G401.6 (cell line): ENCODE measurements around the gene SPECC1L.
A peak's percentile ranks its signal among the peaks of the same experiment; 100 is the strongest.

Experiments used
- FAIRE-seq: peaks from 2 replicates; lab custom pipeline; 2012; peaks lifted over from hg19 to GRCh38; lab: Jason Lieb, UNC

Gene SPECC1L

DNA sequence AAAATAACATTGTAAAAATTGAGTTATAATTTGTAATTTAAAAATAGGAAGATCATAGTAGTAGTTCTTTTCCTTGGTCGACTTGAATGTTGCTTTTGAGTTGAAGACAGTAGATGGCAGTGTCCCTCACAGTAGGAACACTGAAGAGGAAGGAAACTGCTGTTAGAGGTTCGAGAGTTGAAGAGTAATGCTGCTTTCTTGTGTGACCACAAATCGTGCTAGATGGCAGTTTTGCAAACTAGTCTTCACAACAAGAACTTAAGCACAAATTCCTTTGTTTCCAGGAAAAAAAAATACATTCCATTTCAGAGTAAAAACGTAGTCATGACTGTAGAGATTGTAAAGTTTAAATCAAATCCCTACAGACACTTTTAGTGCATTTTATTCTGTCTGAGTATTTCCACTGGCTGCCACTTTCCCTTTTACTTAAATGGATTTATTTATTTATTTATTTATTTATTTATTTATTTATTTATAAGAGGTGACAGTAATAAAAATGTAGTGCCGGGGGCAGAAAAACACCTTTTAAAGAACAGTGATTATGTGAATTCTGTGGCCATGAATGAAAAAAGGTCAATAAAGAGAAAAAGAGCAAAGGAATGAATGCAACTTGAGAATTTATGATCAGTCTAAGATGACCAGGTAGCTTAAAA is 54.6 kb downstream of the SPECC1L start:
- FAIRE-seq: peak; percentile 96

- FAIRE-seq: no peak
Measured at GRCh38 chr22:24326266-24326665, 55.6 kb downstream of the SPECC1L start.

GRCh38 chr22:24327832-24328231 is 57.2 kb downstream of the SPECC1L start:
- no peak for FAIRE-seq

DNA sequence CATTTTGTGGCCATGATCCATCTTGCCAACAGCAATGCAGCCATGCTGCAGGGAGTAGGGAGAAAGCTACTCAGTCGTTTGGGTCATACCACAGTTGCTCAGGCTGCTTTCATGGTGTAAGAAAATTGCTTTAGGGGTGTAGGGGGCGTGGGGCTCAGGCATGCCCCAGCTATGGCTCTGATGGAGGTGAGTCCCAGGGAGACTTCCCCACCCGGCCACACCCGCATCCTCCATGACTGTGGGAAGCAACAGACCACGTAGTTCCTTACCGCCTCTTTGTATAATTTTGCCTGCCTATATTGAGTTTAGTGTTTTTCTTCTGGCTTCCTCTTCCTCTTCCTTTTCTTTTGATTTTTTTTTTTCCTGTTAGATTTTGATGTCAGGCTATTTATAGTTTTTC is 58.8 kb downstream of the SPECC1L start:
- no peak for FAIRE-seq

GRCh38 chr22:24330636-24331035 is 60.0 kb downstream of the SPECC1L start:
- no peak for FAIRE-seq

GRCh38 chr22:24331468-24332440 is 61.1 kb downstream of the SPECC1L start:
- FAIRE-seq: no peak

- no peak for FAIRE-seq
Measured at GRCh38 chr22:24333301-24333700, 62.7 kb downstream of the SPECC1L start.

- no peak for FAIRE-seq
Measured at GRCh38 chr22:24335496-24335895, 64.9 kb downstream of the SPECC1L start.

DNA sequence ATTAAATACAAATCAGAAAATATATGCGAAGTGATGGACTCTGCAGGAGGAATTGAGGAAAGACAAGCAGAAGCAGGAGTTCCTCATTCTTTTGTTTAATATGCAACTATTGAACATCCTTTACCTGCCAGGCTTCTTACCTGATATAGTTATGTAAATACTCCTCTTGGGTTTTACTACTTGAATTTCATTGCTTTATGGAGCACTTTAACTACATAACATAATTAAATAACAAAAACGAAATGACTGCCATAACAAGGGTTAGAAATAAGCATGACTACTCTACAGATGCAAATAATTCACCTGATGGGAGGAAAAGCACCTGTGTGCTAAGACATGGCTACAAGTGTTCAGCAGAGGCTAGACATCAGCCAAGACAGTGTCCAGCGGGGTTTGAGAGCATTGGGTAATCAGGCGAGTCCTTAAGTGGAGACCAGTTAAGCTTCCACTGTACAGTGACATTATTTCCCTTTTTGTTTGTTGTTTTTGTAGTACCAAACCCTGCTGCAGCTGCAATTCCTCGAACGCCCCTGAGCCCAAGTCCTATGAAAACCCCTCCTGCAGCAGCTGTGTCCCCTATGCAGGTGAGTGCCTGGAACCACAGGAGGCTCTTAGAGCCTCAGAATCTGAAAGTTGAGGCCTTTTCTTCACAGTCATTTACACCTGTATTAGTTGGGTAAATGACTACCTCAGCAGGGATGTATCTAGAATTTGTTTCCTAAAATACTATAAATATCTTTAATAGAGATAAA is 67.4 kb downstream of the SPECC1L start:
- FAIRE-seq: no peak

DNA sequence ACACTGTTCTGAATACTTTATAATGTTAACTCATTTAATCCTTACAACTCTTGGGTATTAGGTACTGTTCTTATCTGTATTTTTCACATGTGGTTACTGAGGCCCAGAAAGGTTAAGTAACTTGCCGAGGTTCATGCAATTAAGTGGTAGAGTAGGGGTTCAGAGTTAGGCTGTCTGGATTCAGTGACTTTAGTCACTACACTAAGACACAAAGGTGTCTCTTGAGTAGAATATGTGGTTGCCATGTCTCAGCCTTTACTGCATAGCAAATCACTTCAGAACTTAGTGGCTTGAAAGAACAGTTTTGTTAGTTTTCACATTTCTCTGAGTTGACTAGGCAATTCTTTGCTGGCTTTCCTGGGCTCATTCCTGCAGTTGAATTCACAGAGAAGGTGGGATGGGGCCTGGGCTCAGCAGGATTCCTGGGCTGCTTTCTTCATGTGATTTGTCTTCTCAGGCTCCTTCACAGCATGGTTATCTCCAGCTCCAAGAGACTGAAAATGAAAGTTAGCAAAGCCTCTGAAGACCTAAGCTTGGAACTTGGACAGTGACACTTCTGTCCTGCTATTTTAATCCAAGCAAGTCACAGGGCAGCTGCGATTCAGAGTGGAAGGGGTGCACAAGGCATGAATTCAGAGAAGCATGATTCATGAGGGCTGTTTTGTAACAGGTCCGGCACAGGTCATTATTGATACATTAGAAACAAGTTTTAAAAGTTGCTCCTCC is 68.3 kb downstream of the SPECC1L start:
- no peak for FAIRE-seq

DNA sequence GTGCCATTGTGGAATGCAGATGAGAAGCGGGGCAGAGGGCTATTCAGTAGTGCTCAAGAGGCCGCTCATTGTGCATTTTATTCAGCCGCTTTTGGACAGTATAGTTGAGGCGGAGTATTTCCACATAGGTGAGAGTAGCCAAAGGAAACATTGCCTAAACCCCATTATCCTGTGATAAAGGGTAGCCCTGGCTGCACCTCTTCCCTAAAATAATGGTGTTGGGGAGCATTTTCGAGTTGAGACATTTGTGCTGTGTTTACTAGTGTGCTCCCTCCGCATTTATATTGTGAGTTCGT is 68.8 kb downstream of the SPECC1L start:
- FAIRE-seq: no peak

DNA sequence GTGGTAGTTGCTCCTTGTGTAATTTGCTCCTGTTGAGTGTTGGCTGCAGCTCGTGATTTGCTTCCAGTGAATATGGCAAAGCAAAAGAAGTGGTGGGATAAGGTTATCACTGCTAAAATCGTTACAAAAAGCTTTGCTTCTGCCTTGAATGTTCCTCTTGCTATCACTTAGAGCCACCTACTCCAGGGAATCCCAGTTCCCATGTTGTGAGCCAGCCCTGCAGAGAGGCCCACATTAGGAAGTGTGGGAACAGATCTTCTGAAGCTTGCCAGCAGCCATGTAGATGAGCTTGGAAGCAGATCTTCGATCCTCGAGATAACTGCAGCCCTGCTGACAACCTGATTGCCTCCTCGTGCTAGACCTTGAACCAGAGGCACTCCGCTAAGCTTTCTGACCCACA is 71.0 kb downstream of the SPECC1L start:
- FAIRE-seq: no peak

GRCh38 chr22:24350627-24351026 is 80.0 kb downstream of the SPECC1L start:
- FAIRE-seq: no peak

- FAIRE-seq: no peak
Measured at GRCh38 chr22:24353121-24353520, 82.5 kb downstream of the SPECC1L start.

- no peak for FAIRE-seq
Measured at GRCh38 chr22:24355574-24355973, 84.9 kb downstream of the SPECC1L start.

- no peak for FAIRE-seq
Measured at GRCh38 chr22:24357547-24357946, 86.9 kb downstream of the SPECC1L start.

DNA sequence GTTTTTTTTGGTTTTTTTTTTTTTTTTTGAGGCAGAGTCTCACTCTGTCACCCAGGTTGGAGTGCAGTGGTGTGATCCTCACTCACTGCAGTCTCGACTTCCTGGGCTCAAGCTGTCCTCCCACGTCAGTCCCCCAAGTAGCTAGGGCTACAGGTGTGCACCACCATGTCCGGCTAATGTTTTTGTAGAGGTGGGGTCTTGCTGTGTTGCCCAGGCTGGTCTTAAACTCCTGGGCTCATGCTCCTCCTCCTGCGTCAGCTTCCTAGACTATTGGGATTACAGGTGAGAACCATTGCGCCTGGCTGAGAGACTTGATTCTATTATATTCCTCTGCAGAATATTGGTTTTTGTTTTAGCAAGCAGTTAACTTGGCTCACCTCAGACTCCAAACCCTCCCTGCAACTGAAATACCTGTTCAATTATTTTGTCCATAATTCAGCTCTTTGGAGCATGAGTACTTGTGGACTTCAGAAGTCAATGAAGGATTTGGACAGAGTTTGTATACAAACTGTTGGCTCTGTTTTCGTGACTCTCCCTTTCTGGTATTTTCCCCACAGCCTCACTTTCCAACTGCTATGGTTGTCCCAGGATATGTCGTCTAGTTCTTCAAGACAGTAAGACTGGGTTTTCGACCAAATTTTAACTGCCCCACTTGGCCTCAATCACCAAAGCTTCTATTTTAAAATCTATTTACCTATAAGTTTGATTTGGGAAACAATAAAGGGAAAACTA is 87.6 kb downstream of the SPECC1L start:
- no peak for FAIRE-seq

DNA sequence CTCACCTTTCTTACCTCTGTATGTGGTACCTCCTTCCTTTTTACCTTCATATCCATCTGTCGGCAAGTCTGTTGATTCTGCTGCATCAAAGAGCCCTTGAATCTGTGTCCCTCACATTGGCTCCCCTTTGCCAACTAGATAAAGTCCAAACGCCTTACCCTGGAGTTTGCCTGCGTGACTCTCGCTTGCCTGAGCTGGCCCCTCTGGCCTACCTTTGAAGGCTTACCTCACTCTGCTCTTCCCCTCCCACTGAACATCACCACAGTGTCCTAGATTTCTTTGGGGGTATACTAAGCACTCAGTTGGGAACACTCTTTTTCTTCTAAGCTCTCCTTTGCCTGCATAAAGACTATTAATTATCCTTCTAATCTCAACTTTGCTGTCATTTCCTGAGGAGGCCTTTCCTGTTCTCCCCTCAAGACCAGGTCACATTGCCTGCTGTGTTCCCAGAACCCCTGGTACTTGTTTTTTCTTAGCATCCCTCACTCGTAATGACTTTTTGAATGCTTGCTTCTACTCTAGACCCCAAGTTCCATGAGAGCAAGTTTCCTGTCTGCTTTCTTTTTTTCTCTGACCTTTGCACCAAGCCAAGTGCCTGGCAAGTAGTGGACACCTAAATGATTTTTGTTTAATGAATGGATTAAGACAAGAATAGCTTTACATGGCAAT is 89.0 kb downstream of the SPECC1L start:
- no peak for FAIRE-seq

DNA sequence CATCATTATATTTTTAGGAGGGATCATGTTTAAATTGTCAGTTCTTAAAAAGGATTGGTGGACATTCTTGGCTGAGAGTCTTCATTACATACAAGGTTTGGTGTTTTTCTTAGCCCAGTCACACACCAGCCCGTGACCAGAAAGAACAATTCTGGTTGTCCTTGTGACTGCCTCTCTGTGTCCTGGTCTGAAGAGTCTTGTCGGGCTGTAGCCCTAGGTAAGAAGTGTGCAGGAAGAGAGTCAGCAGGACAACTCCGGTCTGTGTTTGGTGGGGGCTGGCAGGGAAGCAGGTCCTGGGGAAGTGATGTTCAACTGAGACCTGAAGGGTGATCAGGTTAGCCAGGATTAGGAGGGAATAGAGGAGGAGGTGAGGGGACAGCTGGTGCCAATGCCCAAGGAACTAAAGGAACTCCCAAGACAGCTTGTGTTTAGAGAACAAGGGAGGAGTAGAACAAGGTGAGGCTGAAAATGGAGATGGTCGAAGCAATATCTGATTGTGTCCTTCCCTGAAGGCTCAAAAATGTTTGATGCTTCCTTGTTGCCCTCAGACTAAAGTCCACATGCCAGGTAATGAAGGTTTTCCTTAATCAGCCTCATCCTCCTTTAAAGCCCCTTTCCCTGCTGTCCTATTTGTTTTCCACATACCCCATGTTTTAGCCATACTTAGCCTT is 91.5 kb downstream of the SPECC1L start:
- FAIRE-seq: no peak

DNA sequence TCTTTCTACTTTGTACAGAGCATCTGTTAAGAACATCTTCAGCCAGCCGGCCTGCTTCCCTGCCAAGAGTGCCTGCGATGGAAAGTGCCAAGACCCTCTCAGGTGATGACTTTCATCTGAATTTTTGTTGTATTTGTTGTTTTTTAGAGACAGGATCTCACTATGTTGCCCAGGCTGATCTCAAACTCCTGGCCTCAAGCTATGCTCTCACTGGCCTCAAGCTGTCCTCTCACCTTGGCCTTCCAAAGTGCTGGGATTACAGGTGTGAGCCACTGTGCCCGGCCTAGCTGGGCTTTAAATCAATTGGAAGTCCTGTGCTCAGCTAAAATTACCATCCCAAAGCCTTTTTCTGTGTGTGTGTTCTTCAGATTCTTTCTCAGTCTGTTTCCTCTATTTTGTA is 92.6 kb downstream of the SPECC1L start:
- no peak for FAIRE-seq

DNA sequence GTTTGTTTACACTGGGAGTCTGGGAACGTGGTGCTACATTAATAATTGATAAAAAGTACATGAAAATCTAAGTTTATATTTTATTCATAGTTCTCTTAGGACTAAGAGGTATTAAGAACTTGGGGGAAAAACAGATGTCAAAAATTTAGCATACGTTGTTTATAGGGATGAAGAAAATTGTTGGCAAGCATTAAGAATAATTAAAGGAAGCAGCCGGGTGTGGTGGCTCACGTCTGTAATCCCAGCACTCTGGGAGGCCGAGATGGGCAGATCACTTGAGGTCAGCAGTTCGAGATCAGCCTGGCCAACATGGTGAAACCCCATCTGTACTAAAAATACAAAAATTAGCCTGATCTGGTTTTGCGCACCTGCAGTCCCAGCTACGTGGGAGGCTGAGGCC is 96.1 kb downstream of the SPECC1L start:
- no peak for FAIRE-seq
